NCI-H69 (cell line): ENCODE measurements around the gene SALL3.
A peak's percentile ranks its signal among the peaks of the same experiment; 100 is the strongest.

Experiments
- DNase-seq: peaks from one replicate; lab custom pipeline; 2025; lab: John Stamatoyannopoulos, UW

SALL3 gene

DNA sequence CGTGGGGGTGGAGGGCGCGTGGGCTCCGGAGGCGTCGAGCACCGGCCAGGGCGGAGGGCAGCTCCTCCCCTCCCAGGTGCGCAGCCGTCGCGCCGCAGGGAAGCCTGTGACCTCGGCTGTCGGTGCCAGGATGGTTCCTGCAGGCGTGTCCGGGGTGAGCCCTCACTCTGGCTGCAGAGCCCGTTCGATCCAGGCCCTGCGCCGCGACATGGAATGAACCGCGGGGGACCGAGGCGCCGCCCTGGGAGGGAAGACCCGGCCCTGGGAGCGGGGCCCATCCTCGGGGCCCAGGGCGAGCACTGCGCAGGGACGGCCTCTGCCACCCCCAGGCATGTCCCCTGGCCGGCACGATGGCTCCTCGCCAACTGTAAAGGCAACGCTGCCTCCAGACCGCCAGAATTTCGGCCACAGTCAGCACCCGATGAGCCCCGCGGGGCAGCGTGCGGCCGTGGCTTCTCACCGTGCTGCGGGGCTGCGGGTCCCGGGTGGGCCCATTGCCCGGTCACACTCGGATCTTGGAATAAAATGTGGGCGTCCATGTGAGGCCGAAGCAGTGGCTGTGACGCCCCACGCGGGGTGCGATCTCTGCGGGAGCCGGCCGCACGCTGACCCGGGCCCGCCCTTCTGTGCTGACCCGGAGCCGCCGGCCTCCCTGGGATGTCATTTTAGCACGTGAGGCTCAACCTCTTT is 26.6 kb downstream of the SALL3 start:
- DNase-seq, result no peak

DNA sequence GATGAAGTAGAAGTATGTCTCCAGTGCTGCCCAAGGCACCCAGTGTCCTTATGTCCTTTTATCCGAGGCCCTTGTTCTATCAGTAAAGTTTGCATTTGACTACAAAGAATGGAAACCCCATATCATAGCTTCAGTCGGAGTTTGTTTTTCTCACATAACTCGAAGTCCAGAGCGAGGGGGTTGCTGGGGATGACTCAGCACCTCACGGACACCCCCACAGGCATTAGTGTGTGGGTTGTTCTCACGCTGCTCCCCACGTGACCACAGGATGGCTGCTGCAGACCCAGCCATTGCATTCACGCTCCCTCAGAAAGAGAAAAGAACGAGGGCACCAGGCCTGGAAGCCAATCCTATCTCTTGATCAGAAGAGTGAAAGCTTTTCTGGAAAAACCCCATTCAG is 27.8 kb downstream of the SALL3 start:
- DNase-seq, result no peak

DNA sequence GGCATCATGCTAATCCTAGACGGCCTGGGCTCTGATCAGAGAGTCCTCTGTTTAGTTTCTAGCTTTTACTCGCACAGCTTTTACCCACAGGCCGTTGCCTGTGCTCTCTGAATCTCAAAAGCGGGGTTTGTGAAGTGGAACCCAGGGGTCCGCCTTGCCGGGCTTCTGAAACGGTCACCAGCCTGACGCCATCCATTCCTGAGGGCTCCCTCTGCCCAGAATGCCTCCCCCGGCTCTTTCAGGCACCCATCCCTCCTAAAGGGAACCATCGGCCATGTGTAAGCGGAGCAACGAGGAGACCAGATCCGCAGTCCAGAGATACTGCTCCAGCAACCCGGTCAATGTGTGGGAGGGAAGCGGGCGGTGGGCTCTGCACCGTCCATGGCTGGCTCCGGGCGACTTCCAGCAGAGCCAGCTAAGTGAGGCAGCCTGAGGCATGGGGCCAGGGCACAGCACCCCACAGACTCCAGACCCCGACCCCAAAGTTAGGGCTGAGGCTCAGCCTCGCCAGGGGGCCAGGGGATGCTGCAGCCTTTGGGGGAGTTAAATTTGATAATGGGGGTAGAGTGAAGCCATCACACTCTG is 28.8 kb downstream of the SALL3 start:
- DNase-seq, result no peak

- no peak for DNase-seq
Measured at GRCh38 chr18:79010802-79011201, 31.2 kb downstream of the SALL3 start.

DNA sequence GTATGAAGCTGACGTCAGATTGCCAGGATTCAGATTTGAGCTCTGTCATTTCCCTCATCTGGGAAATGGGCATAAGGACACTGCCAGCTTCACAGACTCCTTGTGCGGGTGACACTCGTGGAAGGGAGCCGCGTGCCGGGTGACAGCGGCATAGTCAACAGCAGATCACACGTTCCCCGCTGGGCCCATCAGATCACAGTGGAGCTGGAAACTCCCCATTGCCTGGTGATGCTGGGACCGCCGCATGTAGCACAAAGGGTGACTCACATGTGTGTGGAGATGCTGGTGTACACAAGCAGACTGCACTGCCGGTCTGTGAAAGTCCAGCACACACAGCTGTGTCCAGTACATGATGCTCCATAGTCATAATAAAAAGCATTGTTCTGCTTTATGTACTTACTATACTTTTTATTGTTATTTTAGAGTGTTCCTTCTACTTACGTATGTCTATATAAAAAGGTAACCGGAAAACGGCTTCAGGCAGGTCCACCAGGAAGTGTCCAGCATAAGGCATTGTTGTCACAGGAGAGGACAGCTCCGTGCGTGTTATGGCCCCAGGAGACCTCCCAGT is 31.8 kb downstream of the SALL3 start:
- no peak for DNase-seq

GRCh38 chr18:79013869-79014268 is 34.3 kb downstream of the SALL3 start:
- no peak for DNase-seq

GRCh38 chr18:79018911-79019310 is 39.3 kb downstream of the SALL3 start:
- no peak for DNase-seq

- DNase-seq, result no peak
Measured at GRCh38 chr18:79019881-79020280, 40.3 kb downstream of the SALL3 start.

DNA sequence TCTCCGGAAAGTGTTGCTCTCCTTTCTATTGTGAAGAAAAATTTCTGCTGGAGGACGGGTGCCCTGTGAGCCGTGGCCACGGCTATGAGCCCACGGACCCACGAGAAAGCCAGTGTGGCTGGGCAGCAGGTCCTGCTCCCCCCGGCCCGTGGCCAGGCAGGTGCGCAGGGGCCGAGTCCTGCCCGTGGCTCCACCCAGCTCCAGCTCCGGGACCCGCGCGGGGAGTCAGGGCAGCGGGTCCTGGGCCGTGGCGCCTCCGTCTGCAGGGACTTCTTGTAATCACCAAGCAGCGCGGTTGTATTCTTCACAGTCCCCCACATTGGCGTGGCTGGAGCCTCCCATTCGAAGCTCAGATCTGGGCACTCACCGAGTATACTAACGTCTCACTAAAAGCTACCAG is 43.0 kb downstream of the SALL3 start:
- no peak for DNase-seq

GRCh38 chr18:79026491-79026890 is 46.9 kb downstream of the SALL3 start:
- DNase-seq, result no peak

DNA sequence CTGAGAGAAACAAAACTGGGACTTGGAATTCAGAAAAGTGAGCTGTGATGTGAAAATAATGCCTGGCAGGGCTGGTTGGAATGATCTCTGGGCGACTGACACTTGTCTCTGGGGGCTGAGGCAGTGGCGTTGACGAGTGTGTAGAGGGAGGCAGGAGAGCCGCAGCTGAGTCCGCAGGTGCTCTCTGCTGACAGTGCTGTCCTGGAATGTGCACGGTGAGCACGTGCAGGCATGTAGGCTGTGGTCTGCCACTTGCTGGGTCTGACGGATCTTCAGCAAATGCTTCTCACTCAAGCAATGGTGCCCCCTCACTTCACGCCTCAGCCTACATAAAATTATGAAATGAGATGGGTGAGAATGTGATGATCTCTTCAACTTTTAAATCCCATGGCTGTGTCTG is 51.1 kb downstream of the SALL3 start:
- DNase-seq, result no peak

- DNase-seq, result peak; percentile 24
Measured at GRCh38 chr18:79042276-79042675, 62.7 kb downstream of the SALL3 start.

GRCh38 chr18:79043288-79043687 is 63.7 kb downstream of the SALL3 start:
- no peak for DNase-seq

GRCh38 chr18:79046522-79046921 is 66.9 kb downstream of the SALL3 start:
- peak; percentile 49 for DNase-seq

GRCh38 chr18:79047556-79048244 is 68.1 kb downstream of the SALL3 start:
- DNase-seq, result peak; percentile 30

- DNase-seq, result no peak
Measured at GRCh38 chr18:79048245-79048632, 68.6 kb downstream of the SALL3 start.

GRCh38 chr18:79049506-79049905 is 69.9 kb downstream of the SALL3 start:
- DNase-seq, result no peak
